GM21723 (cell line): Measurements from ENCODE around the gene FSIP1.

ENCODE experiments used
- ATAC-seq: cut with Tn5 transposase; IDR thresholded peaks from one replicate; pipeline ENCODE4 v1.9.1; 2021; ENCODE audit warnings: mild to moderate bottlenecking, moderate library complexity; ENCODE audit not compliant: unreplicated experiment

Gene FSIP1

GRCh38 chr15:39721893-39722292 is 60.7 kb downstream of the FSIP1 start:
- ATAC-seq, result no peak

GRCh38 chr15:39720621-39721611 is 61.7 kb downstream of the FSIP1 start:
- no peak for ATAC-seq

GRCh38 chr15:39720081-39720480 is 62.6 kb downstream of the FSIP1 start:
- ATAC-seq, result no peak

GRCh38 chr15:39719109-39719508 is 63.5 kb downstream of the FSIP1 start:
- no peak for ATAC-seq

DNA sequence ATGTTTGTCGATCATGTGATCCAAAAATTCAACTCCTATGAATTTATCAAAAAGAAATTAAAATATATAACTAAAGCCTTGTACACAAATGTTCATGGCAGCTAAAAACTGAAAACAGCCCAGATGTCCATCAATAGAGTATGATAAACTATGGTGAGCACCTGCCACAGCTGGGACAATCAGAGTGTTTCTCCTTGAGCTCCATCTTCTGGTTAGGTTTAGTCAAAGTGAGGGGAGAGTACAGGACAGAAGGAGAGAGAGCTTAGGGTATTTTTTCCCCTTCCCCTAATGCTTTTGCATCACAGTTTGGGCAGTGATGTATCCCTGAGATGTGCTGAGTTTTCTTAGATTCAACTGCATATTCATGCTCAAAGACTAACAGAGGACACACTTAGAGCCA is 65.5 kb downstream of the FSIP1 start:
- no peak for ATAC-seq

GRCh38 chr15:39714251-39714650 is 68.4 kb downstream of the FSIP1 start:
- ATAC-seq, result no peak

DNA sequence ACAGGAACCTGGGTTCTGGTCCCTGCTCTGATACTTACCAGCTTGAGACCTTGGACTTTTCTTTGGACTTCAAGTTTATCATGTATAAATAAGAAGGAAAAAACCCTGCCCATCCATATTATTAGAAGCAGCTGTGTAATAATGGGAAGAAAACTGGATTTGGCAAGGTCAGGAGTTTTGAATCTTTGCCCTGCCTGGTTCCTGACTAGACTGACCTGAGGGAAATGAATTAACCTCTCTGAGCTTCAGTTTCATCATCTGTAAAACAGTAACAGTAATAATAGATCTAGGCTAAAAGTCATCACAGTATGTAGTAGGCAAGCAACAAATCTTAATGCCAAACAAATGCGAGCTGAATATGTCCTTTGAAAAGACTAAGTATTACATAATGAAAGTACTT is 68.8 kb downstream of the FSIP1 start:
- no peak for ATAC-seq

- ATAC-seq, result no peak
Measured at GRCh38 chr15:39710681-39711080, 72.0 kb downstream of the FSIP1 start.

DNA sequence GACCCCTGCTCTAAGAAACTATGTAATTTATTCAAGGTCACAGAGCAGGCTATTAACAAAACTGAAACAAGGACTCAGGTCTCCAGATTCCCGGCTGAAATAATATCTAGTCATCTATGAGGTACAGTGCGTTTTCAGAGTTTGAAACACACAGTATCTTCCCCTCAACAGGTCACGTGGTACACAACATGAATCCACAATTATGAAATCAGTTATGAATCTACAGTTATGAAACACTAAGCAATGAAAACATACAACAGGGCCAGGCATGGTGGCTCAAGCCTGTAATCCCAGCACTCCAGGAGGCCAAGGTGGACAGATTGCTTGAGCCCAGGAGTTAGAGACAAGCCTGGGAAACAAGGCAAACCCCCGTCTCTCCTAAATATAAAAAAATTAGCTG is 72.7 kb downstream of the FSIP1 start:
- no peak for ATAC-seq

DNA sequence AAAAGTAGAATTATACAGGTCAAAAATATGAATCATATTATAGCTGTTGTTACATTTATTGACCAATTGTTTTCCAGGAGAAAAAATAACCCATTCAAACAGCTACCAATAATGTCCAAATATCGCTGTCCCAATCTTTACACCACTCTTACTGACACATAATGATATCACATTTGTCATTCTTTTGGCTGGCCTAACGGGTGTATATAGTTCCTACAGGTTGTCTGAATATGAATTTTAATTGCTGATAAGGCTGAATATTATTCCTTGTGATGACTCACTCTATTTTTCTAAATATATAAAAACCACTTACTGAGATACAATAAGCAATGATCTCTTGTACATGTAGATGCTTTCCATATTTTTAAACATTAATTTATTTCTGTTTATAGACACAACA is 76.4 kb downstream of the FSIP1 start:
- no peak for ATAC-seq

- ATAC-seq, result no peak
Measured at GRCh38 chr15:39704689-39705088, 78.0 kb downstream of the FSIP1 start.

DNA sequence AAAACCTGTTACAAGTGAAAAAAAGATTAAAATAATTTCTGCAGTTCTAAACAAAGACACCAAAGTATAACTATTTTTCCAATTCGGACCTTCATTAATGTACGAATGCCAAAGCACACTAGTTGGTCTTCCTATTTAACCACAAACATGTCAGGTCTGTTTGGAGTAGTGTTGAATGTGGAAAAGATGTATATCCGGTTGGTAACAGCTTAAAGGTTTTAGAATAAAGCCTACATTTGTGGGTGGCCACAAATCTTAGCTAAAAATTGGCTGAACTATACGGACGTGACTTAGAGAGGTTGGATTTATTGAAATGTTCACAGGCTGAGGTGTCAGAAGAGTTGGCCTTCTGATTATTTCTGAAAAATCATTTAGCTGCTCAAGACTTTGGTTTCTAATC is 78.4 kb downstream of the FSIP1 start:
- no peak for ATAC-seq

DNA sequence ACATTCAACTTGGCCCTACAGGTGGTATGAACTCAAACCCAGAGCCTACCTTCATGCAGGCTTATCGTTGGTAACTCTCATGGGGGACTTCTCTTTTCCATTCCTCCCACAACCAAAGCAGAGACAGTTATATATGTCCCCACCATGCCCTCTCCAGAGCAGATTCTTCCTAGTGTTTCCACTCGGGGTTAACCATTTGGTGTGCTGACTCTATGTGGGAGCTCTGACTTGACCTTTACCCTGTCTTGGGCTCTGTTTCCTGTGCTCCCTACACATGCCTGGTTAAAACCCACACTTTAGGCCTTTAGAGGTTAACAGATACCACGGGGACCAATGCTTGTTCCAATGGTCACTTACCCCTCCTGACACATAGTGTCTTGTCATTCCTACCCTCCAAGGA is 80.7 kb downstream of the FSIP1 start:
- no peak for ATAC-seq

- ATAC-seq, result no peak
Measured at GRCh38 chr15:39700375-39700700, 82.3 kb downstream of the FSIP1 start.

DNA sequence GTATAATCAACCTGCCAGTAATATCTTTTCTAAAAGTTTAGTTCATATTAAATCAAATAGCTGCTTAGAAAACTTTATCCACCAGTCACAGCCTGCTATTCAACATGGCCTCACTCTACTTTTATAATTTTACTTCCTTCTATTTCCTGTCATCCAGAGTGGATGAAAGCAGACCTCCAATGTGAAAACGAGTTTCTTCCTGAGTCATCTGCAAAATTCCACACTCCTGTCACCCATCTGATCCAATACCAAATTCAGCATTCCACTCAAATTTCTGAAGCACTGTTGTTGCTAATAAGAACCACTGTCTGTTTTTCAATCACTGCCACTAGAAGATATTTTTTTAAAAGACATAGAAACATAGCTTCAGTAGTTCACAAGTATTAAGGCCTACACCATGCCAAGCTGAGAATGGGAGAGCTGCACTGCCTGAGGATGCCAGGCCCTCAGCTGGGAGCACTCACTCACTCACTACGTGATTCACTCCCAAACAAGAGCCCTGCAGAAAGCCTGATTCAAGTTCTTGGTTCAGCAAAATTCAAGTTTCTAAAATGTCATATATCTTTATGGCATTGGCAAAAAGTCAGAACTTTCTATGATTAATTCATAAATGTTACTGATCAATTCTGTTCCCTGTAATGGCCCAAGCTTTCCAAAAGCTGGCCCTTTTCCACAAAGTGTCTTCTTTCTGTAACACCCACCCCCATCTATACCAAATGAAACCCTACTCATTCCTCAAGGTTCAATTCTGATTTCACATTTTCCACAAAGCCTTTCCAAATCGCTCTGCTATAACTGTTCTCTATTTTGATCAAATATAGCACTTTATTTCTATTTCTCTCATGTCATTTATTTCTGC is 82.9 kb downstream of the FSIP1 start:
- ATAC-seq, result no peak

GRCh38 chr15:39698444-39699390 is 83.9 kb downstream of the FSIP1 start:
- no peak for ATAC-seq

- ATAC-seq, result no peak
Measured at GRCh38 chr15:39697509-39697908, 85.1 kb downstream of the FSIP1 start.

DNA sequence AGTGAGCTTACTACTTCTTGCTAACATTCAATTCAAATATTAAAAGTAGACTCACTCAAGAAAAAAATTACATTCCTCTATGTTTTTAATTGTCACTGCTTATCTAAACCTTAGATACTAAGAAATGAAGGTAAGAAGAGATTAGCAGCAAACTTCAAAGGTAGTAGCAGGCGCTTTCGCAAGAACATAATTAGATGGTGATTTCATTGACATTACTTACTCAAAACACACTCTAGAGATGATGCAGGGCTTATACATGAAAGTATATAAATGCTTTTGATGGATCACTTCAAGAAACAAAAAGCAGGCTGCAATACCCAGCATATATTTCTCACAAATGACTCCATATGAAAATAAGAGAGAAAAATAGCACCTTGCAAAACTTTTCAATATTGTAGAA is 86.8 kb downstream of the FSIP1 start:
- no peak for ATAC-seq

GRCh38 chr15:39692356-39693327 is 90.0 kb downstream of the FSIP1 start:
- no peak for ATAC-seq
